HG03025 (cell line): Measurements from ENCODE around the gene RASL12.

Source experiments
- ATAC-seq: cut with Tn5 transposase; IDR thresholded peaks from one replicate; pipeline ENCODE4 v1.9.1; 2021; ENCODE audit warnings: mild to moderate bottlenecking, moderate library complexity; ENCODE audit not compliant: unreplicated experiment, low FRiP score

The RASL12 gene

DNA sequence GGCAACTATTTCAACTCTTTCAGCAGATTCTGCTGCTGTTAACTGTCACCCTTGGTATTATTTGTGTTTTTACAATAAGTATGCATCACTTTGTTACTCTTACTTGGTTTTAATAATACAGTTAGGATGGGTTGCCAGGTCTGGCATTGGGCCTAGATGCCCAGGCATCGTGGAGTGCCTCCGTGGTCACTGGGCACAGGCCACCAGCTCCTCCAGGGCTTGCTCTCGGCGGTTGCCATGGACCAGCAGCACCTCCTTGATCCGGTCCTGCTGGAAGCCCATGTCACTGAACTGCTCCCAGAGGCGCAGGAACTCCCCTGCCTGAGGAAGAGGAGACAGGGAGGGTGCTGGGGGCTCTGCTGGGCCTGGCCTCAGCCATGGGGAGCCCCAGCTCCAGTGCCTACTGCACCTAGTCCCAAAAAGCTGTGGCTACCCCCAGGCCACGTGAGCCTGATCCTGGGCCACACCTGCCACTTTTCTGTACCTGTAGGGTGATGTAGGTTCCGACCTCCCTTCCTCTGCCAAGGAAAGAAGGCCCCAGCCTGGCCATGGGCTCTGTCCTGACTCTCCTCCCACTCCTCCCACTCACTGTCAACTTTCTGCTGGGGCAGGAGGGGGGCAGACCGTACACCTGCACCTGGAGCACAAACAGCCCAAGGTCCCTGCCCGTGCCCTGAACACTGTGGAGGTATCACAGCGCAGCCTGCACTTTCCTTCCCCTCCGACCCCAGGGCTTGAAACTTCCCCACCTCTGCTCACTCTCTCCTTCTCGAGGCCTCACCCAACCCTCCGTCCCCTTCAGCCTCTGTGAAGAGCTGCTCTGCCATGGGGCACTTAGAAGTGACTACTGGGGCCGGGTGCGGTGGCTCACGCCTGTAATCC, 25.4 kb upstream of the RASL12 start:
- no peak for ATAC-seq

DNA sequence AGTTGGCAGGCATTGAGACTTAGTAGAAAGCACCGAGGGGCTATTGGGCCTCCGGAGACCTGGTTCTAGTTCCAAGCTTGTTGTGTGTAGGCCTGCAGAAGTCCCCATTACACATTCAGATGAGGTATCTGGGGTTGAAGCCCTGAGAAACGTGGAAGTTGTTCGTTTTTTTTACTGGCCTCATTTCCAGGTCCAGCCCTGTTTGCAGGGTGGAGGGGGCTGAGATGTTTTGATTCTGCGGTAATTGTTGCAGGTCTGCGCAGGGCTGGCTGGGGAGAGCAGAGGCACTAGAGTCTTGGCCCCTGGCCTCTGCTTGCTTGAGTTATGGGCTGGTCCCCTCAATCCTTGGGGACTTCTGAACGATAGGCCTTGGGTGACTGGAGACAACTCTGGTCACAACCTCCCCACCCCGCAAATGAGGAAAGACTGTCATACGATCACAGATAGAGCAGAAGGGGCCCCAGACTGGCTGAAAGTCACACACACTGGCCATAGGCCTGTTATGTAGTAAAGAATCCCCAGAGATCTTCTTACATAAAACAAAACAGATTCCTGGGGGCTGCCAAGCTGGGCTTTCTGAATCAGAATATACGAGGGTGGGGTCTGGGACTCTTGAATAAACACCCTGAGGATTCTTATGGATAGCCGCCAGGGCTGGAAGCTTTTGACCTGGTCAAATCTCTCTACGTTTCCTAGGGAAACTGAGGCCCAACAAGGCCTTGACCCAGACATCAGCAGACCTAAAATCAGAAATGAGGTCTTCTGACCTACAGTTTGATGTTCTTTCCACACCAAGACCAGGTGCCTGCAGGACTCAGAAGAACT, 24.4 kb upstream of the RASL12 start:
- no peak for ATAC-seq

DNA sequence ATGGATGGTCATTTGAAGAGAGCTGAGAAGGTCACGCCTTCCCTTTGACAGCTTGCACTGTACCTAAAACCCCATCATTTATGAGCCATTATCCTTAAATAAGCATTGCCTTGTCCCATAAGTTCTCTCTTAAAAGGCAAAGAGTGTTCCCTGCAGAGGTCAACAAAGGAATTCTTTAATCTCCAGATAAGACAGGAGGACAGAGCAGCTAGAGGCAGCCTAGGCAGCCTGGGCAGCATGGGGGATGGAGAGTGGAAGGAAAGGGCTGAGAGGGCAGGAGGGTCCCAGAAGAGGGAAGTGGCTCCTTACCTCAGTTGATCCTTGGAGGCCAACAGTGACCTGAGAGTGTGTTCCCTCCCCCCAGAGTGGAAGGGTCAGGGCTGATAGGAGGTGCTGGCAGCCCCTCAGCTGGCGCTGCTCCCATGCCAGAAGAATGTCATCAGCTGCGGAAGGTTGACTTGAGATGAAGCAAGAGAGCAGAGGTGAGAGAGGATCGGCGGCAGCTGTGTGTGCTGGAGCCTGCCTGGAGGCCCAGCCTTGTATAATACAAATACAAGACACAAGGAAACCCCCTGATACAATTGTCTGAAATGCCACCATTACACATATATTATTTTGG, 21.5 kb upstream of the RASL12 start:
- ATAC-seq, result no peak

DNA sequence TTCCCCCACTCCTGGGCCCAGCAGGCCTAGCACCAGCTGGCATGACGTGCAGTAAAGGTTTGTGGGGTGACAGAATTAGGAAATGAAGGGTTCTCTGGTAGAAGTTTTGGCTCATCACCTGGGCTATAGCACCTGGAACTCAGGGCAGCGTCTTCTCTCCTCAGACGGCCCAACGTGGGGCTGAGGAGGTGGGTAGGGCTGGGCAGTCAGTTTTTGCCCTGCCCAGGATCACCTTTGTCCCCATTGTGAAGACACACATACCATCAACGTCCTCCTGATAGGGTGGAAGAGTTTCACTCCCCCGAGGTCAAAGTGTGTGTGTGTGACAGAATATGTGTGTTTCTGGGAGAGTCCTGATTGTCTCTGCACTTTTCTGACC, 20.8 kb upstream of the RASL12 start:
- ATAC-seq, result no peak

DNA sequence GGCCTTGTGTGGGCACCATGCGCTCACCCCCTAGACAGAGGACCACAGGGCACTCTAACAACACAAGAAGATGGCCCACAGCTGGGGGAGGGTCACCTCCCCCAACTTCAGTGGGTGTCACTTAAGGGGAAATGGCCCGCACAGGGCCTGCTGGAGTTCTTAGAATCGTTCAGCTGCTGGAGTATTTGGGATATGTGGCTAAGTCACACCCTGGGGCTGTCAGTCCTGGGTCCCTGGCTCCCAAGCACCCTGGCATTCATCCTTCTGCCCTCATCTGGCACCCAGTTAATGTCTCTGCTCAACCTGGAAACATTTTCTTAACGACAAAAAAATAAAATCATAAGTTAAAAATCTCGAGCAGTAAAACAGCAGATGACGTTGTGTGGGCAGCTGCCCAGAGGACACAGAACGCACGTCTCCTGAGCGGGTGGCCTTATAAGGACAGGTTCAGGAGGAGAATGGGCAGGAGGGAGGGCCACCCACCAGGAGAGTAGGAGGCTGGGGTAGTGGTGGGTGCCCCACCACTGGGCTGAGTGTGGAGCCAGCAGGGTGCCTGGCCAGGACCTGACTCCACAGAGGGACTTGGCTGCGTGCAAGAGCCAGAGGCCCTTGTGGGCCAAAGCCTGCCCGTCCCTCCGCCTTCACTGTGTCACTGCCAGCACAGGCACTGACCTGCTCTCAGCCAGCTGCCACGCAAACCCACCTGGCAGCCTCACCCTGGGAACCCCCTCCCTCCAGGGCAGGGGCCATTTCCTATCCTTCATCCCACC, 20.3 kb upstream of the RASL12 start:
- no peak for ATAC-seq

DNA sequence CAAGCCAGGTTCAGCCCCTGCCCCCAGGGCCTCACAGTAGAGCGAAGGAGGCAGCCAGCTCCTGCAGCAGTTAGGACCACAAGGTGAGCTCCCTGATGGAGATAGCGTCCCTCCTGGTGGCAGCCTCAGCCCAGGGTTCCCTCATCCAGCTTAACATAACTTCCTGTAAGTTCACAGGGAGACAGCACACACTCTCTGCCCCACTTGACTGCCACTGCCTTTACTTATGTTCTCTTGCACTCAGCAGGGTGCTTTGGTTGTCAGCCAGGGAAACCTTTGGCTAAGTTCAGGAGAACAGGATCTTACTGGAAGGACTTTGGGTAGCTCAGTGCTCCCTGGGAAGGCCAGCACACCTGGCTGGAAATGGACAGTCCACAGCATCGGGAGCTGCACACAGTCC, 19.6 kb upstream of the RASL12 start:
- ATAC-seq, result no peak

DNA sequence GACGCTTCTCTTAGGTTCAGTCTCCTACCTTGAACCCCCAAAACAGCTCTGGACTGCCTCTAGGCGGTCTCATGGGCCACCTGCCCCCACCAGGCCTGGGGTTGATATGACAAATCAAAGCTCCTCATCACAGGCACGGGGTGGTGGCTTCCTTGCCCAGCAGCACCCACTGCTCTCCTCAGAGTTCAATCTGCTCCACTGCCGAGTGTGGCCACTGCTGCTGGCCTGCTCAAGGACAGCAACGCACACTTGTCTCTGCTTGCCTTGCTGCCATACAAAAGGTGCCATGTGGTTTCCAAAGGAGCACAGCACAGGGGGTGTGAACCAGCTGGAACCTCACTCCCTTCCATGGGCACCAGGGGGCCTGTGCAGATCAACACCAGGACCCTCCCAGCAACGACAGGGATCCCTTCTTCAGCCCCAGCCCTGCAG, 18.9 kb upstream of the RASL12 start:
- ATAC-seq, result no peak

DNA sequence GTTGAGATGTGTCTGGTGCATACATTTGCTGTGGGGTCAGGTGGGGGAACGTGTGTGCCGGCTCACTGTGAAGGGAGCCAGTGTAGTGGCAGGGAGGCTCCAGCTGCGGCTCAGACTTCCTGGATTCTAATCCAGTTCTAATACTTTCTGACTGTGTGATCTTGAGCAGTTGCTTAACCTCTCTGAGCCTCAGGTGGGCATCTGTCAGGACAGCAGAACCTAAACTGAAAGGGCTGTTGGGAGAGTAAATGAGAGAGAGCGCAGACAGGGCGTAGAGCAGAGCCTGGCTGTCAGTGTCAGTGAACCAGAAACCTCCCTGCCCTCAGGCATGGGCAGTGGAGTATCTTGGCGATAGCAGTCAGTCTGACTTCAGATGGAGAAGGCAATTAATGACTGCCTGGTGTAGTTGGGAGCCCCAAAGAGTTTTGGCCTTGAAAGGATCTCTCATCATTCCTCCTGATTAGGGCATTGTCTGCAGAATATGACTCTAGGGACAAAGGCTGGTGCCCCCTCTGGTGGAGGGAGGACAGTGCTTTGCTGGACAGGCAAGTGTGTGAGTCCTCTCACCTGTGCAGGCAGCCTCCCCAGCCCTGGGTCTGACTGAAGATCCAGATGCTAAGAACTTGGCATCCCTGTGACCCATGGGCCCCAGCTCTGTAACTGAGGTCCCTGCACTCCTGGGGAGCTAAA, 18.3 kb upstream of the RASL12 start:
- no peak for ATAC-seq

DNA sequence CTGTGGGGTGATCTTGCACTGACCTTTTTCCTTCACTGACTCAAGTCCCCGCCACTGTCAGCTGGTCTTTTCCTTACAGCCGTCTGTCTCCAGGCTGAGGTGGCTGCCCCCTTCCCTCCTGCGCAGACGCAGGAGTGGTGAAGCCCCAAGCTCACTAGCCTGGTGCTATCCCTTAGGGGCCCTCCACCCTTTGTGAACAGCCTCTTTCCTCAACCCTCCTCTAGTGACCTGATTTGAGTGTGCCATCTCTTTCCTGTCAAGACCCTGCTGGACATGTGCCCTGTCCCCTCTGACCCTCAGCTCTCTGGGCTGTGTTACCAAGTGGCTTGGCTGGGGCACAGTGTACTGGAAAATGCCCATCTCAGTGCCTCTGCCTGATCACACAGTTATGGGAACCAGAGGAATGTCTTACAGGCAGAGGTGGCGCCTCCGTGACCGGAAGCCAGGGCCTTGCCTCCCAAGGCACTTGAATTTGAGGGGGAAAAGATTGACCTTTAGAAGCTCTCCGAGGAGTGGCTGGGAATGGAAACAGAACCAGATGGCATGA, 17.5 kb upstream of the RASL12 start:
- no peak for ATAC-seq

DNA sequence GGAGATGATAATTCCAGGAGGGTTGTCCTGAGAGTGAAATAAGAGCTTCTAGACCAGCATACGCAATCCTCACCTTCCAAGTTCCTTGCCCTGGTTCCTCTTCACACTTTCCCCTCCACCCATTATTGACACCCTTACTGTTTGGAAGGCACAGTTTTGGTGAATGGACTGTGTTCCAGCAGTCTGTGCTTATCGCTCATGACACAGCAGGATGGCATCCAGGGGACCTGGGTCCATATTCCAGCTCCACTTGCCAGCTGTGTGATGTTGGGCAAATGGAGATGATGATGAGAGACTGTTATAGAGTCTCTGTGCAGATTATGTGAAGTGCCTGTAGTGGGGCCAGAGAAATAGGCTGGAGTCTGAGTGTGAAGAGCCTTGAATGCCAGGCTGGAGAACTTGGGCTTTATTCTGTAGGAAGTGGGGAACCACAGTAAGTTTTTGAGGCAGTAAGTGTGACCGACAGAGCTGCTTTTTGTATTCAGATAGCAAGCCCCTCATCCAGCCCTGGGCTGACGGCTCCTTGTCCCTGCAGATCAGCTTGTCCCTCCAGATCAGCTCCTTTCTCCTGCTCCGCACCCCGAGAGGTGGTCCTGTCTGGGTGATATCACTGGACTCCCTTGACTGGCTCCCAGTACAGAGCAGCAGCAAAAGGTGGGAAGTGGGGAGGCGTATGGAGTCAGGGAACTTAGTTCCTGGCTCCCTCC, 16.9 kb upstream of the RASL12 start:
- ATAC-seq, result no peak

DNA sequence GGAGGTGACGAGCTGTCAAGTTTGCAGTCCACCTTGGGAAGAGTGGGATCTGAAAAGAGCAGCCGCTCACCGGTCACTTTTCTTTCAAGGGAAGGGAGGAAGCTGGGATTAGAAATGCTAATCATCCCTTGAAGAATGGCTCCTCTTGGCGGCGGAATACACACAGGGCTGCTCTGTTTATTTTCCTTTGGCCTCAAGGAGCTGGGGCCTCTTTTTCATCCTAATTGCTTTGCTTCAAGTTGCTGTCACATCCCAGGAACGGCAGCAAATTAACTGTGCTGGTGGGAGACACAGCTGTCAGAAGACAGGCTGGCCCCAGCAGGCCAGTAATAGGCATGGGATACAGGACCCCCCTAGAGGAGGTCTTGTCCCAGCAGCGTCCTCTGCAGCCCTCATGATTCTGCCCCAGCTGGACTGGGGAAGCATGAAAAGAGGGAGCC, 15.5 kb upstream of the RASL12 start:
- ATAC-seq, result no peak

DNA sequence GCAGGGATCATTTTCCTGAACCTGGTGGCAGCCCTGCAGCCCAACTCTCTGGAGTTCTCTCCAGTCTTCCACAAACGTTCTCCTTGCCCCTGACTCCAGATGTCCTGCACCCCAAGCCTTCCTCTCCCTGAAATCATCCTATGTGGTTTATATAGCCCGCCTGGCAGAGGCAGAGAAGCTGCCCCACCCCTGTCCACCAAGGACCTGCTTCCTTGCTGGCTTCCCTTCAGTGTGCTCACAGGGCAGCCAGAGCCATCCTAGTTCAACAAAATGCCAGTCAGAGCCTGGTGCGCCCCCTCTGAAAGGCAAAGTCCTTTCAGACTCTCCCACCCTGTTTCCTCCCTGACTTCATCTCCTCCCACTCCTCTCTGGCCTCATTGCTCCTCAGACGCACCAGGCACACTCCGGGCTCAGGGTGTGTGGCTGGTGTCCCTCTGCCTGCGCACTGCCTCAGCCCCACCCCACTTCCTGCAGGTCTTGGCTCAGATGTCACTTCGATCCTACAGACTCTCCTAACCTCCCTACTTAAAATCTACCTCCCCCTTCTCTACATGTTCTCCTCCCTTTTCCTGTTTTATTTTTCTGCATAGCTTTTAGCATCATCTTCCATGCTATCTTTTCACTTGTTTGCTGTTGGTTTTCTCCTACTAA, 14.6 kb upstream of the RASL12 start:
- ATAC-seq, result no peak

DNA sequence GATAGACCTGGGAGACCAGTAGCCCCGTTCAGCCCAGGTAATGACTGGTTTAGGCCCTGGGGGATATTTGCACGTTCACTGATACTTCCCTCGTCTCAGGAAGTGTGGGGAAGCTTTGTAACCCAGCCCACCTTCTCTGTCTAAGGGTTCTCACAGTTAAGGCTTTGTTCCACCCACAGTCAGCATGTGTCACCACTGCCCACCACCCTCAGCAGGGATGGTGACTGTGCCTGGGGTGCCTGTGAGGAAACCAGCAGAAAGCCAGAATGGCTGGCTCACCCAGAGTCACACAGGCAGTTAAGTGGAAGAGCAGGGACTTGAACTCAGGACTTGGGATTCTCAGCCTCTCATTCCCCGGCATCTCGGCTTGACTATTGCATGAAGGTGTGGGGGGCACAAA, 14.0 kb upstream of the RASL12 start:
- ATAC-seq, result no peak

DNA sequence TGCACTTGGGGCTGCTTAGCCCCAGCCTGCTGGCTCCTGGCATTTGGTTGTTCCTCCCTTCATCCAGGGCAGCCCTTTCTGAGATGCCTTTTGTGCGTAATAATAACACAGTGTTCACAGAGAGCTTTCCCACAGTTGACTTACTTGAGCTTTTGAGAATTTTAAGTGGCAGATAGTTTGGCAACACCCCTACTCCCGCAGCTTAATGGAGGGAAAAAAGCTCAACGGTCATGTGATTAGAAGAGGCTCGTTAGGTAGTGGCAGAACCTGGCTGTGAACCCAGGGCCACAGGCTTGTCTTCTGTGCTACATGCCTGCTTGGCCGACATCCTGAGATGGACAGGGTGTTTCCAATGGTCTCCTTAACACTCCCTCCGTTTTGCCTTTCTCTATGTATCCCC, 13.5 kb upstream of the RASL12 start:
- ATAC-seq, result no peak

DNA sequence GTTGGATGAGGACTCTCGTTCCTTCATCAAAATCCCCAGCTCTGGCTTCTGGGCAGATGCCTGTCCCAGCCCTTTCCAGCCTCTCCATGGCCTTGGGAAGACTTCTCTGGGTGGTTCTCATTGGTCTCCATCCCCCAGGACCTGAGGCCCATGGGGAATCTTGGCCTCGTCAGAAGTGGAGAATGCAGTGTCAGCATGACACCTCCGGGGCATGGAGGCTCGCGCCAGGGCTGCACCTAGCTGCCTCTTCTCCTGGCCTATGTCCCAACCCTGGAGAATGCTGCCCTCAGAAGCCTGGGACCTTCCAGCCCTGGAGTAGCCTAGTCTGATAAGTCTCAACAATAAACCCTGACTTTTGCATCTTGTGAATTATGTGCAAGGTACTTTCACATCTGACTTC, 11.8 kb upstream of the RASL12 start:
- ATAC-seq, result no peak

DNA sequence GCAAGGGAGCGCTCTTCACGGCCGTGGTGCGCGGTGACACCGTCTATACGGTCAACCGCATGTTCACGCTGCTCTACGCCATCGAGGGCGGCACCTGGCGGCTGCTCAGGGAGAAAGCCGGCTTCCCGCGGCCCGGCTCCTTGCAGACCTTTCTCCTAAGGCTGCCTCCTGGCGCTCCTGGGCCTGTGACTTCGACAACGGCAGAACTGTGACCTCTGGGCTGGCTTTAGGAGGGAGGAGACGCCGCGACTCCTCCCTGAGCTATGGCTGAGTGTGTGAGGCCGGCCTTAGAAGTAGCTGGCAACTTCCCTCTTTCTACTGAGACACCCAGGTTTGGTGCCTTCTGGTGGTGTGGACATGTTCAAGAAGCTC, 10.2 kb upstream of the RASL12 start:
- ATAC-seq, result no peak

DNA sequence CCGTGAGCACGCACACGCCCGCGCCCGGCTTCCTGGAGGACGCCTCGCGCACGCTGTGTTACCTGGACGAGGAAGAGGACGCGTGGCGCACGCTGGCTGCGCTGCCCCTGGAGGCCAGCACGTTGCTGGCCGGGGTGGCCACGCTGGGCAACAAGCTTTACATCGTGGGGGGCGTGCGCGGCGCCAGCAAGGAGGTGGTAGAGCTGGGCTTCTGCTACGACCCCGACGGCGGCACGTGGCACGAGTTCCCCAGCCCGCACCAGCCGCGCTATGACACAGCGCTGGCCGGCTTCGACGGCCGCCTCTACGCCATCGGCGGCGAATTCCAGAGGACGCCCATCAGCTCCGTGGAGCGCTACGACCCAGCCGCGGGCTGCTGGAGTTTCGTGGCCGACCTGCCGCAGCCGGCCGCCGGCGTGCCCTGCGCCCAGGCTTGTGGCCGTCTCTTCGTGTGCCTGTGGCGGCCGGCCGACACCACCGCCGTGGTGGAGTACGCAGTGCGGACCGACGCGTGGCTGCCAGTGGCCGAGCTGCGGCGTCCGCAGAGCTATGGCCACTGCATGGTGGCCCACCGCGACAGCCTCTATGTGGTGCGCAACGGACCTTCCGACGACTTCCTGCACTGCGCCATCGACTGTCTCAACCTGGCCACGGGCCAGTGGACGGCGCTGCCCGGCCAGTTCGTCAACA, 9.6 kb upstream of the RASL12 start:
- ATAC-seq, result no peak
